SK-N-SH treated with all-trans-retinoic acid at 6 μM for 48 hours (cell line): ENCODE results near the gene BABAM2.

Experiments used
- ARNTL ChIP-seq: fragments of 450-650 bp; formaldehyde crosslinking; IDR thresholded peaks from 2 replicates; pipeline ENCODE4 v1.5.0; 2020; ENCODE audit warnings: low read depth, mild to moderate bottlenecking, moderate library complexity, borderline replicate concordance
- BACH2 ChIP-seq: fragments of 250-450 bp; sonication (Bioruptor Pico); IDR thresholded peaks from 2 replicates; pipeline ENCODE4 v1.9.0; 2021; ENCODE audit warnings: mild to moderate bottlenecking, borderline replicate concordance
- ESRRG ChIP-seq: fragments of 250-450 bp; sonication (Bioruptor Pico); IDR thresholded peaks from 2 replicates; pipeline ENCODE4 v1.6.1; 2021; ENCODE audit warnings: mild to moderate bottlenecking
- PPARA ChIP-seq: fragments of 250-450 bp; sonication (Bioruptor Pico); IDR thresholded peaks from 2 replicates; pipeline ENCODE4 v1.5.0; 2020; ENCODE audit warnings: mild to moderate bottlenecking, borderline replicate concordance
- RARB ChIP-seq: fragments of 250-450 bp; sonication (Bioruptor Pico); IDR thresholded peaks from 2 replicates; pipeline ENCODE4 v1.8.0; 2021; ENCODE audit warnings: mild to moderate bottlenecking, moderate library complexity
- TOX ChIP-seq: fragments of 250-450 bp; sonication (Bioruptor Pico); IDR thresholded peaks from 2 replicates; pipeline ENCODE4 v1.8.0; 2021; ENCODE audit warnings: mild to moderate bottlenecking, moderate library complexity, borderline replicate concordance
- ZFP3 ChIP-seq: fragments of 250-450 bp; sonication (Bioruptor Pico); IDR thresholded peaks from 2 replicates; pipeline ENCODE4 v1.5.0; 2020; ENCODE audit warnings: mild to moderate bottlenecking, moderate library complexity
- ZFP30 ChIP-seq: fragments of 450-650 bp; formaldehyde crosslinking; IDR thresholded peaks from 2 replicates; pipeline ENCODE4 v1.5.0; 2022; ENCODE audit warnings: mild to moderate bottlenecking, moderate library complexity
- ZNF565 ChIP-seq: fragments of 450-650 bp; formaldehyde crosslinking; conservative IDR thresholded peaks from 2 replicates; pipeline ENCODE4 v1.5.0; 2020; ENCODE audit warnings: low read depth, mild to moderate bottlenecking, moderate library complexity
- TF ChIP-seq, protein P1 (sequence below): fragments of 250-450 bp; sonication (Bioruptor Pico); IDR thresholded peaks from 2 replicates; pipeline ENCODE4 v1.8.0; 2021; ENCODE audit warnings: low read depth, mild to moderate bottlenecking, moderate library complexity, borderline replicate concordance
- TF ChIP-seq, protein P2 (sequence below): fragments of 250-450 bp; sonication (Bioruptor Pico); IDR thresholded peaks from 2 replicates; pipeline ENCODE4 v1.5.1; 2021; ENCODE audit warnings: mild to moderate bottlenecking, moderate library complexity
- TF ChIP-seq, protein P3 (sequence below): fragments of 250-450 bp; sonication (Bioruptor Pico); IDR thresholded peaks from 2 replicates; pipeline ENCODE4 v1.5.0; 2020; ENCODE audit warnings: mild to moderate bottlenecking, moderate library complexity
- TF ChIP-seq, protein P4 (sequence below): fragments of 250-450 bp; sonication (Bioruptor Pico); IDR thresholded peaks from 2 replicates; pipeline ENCODE4 v1.8.0; 2020; ENCODE audit warnings: mild to moderate bottlenecking, moderate library complexity, borderline replicate concordance
- TF ChIP-seq, protein P5 (sequence below): fragments of 250-450 bp; sonication (Bioruptor Pico); IDR thresholded peaks from 2 replicates; pipeline ENCODE4 v1.5.1; 2020; ENCODE audit warnings: low read depth, mild to moderate bottlenecking, moderate library complexity

DNA sequence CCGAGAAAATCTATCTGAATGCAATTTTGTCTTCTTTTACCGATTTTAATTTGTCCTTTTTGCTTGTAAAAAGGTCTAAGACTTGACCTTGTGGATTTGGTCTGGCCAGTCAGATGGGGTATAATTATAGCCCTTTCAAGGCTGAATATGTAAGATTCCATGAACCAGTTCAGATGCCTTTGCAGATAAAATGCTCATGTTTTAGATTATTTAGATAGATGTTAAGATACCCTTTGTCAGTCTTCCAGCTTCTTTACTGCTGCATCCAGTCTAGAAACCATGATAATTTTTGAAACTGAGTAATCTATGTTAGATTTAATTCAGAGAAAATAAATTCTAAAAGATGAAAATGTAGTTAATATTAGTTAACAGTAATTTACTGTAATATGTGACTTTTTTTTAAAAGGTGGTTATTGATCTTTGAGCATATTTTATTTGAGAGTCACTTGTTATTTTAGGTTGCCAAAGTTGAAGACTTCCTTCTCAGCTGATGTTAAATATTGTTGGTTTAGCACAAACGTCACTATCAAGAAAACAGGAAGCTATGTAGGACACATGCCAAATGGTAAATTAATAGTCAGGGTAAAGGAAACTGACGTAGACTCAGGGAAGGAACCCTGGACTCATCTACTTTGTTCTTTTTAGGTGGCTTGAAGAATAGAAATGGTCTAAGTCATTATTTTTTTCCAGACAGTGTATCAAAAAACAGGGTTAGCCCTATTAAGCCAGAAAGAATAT lies 29.8 kb downstream of the BABAM2 start:
- TF ChIP-seq, protein P1, sequence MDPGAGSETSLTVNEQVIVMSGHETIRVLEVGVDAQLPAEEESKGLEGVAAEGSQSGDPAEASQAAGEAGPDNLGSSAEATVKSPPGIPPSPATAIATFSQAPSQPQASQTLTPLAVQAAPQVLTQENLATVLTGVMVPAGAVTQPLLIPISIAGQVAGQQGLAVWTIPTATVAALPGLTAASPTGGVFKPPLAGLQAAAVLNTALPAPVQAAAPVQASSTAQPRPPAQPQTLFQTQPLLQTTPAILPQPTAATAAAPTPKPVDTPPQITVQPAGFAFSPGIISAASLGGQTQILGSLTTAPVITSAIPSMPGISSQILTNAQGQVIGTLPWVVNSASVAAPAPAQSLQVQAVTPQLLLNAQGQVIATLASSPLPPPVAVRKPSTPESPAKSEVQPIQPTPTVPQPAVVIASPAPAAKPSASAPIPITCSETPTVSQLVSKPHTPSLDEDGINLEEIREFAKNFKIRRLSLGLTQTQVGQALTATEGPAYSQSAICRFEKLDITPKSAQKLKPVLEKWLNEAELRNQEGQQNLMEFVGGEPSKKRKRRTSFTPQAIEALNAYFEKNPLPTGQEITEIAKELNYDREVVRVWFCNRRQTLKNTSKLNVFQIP (CRISPR knock-in tag) = no peak
- TF ChIP-seq, protein P2, sequence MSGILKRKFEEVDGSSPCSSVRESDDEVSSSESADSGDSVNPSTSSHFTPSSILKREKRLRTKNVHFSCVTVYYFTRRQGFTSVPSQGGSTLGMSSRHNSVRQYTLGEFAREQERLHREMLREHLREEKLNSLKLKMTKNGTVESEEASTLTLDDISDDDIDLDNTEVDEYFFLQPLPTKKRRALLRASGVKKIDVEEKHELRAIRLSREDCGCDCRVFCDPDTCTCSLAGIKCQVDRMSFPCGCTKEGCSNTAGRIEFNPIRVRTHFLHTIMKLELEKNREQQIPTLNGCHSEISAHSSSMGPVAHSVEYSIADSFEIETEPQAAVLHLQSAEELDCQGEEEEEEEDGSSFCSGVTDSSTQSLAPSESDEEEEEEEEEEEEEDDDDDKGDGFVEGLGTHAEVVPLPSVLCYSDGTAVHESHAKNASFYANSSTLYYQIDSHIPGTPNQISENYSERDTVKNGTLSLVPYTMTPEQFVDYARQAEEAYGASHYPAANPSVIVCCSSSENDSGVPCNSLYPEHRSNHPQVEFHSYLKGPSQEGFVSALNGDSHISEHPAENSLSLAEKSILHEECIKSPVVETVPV (CRISPR knock-in tag) = no peak
- TF ChIP-seq ARNTL (no peak), ZFP30 (CRISPR knock-in tag) (no peak), BACH2 (CRISPR knock-in tag) (no peak), TOX (no peak), ZNF565 (CRISPR knock-in tag) (no peak), ZFP3 (CRISPR knock-in tag) (0 out of 2 replicates have a peak, but pooled peaks have one; percentile 20), RARB (CRISPR knock-in tag) (no peak), PPARA (CRISPR knock-in tag) (no peak), ESRRG (CRISPR knock-in tag) (no peak)
- TF ChIP-seq, protein P3, sequence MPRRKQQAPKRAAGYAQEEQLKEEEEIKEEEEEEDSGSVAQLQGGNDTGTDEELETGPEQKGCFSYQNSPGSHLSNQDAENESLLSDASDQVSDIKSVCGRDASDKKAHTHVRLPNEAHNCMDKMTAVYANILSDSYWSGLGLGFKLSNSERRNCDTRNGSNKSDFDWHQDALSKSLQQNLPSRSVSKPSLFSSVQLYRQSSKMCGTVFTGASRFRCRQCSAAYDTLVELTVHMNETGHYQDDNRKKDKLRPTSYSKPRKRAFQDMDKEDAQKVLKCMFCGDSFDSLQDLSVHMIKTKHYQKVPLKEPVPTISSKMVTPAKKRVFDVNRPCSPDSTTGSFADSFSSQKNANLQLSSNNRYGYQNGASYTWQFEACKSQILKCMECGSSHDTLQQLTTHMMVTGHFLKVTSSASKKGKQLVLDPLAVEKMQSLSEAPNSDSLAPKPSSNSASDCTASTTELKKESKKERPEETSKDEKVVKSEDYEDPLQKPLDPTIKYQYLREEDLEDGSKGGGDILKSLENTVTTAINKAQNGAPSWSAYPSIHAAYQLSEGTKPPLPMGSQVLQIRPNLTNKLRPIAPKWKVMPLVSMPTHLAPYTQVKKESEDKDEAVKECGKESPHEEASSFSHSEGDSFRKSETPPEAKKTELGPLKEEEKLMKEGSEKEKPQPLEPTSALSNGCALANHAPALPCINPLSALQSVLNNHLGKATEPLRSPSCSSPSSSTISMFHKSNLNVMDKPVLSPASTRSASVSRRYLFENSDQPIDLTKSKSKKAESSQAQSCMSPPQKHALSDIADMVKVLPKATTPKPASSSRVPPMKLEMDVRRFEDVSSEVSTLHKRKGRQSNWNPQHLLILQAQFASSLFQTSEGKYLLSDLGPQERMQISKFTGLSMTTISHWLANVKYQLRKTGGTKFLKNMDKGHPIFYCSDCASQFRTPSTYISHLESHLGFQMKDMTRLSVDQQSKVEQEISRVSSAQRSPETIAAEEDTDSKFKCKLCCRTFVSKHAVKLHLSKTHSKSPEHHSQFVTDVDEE (CRISPR knock-in tag) = no peak
- TF ChIP-seq, protein P4, sequence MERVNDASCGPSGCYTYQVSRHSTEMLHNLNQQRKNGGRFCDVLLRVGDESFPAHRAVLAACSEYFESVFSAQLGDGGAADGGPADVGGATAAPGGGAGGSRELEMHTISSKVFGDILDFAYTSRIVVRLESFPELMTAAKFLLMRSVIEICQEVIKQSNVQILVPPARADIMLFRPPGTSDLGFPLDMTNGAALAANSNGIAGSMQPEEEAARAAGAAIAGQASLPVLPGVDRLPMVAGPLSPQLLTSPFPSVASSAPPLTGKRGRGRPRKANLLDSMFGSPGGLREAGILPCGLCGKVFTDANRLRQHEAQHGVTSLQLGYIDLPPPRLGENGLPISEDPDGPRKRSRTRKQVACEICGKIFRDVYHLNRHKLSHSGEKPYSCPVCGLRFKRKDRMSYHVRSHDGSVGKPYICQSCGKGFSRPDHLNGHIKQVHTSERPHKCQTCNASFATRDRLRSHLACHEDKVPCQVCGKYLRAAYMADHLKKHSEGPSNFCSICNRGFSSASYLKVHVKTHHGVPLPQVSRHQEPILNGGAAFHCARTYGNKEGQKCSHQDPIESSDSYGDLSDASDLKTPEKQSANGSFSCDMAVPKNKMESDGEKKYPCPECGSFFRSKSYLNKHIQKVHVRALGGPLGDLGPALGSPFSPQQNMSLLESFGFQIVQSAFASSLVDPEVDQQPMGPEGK (CRISPR knock-in tag) = no peak
- TF ChIP-seq, protein P5, sequence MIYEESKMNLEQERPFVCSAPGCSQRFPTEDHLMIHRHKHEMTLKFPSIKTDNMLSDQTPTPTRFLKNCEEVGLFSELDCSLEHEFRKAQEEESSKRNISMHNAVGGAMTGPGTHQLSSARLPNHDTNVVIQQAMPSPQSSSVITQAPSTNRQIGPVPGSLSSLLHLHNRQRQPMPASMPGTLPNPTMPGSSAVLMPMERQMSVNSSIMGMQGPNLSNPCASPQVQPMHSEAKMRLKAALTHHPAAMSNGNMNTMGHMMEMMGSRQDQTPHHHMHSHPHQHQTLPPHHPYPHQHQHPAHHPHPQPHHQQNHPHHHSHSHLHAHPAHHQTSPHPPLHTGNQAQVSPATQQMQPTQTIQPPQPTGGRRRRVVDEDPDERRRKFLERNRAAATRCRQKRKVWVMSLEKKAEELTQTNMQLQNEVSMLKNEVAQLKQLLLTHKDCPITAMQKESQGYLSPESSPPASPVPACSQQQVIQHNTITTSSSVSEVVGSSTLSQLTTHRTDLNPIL = no peak
